ENCODE results near the gene GPN2. TPM values are rescaled to one million over a fixed set of nuclear protein-coding genes. Genes with fewer than 3 reads are reported as not detected.

Gene GPN2
- total and polyA plus RNA-seq, 5 donors from 2014 or later = 12.1 to 45.5 (median 21.9) TPM

- peaks cover 2% of the 10 kb centered on the region for H3K36me3 ChIP-seq (ENCODE audit: control insufficient read depth, insufficient read depth, low read length)
- H3K27me3 ChIP-seq (ENCODE audit: control insufficient read depth, insufficient read depth, low read length) = no peaks in the 10 kb centered on the region
- ATAC-seq (ENCODE audit: low read depth in 2 of 2) (peak; percentile 90 to 91), DNase-seq (peak; percentile 64 to 75 (median 68))
- H3K27me3 Mint-ChIP-seq = no peaks in the 10 kb centered on the region
- H3K4me1 Mint-ChIP-seq = peaks cover 15 to 69% (median 38%) of the 10 kb centered on the region in 4 donors
- no peaks in the 10 kb centered on the region for H3K9me3 Mint-ChIP-seq
- H3K4me3 ChIP-seq (ENCODE audit: low read depth, low read length) = peak within 1 kb of the TSS; percentile 78
- H3K27ac ChIP-seq (ENCODE audit: insufficient read depth, low read length, poor library complexity, severe bottlenecking) = peak within 1 kb of the TSS; percentile 99
- peak within 1 kb of the TSS; percentile 94 to 97 (median 96) for H3K4me3 Mint-ChIP-seq
- H3K4me1 ChIP-seq (ENCODE audit: control insufficient read depth, insufficient read depth, low read length, poor library complexity, severe bottlenecking) = peaks cover 58% of the 10 kb centered on the region
- peaks cover 9% of the 10 kb centered on the region for H3K36me3 Mint-ChIP-seq
- H3K9me3 ChIP-seq (ENCODE audit: control insufficient read depth in 2 of 2, low read length in 2 of 2) = no peaks in the 10 kb centered on the region
- peak within 1 kb of the TSS; percentile 99 to 100 (median 99) for H3K27ac Mint-ChIP-seq
Observed at GRCh38 chr1:26826261-26827105, 63.6 kb downstream of the GPN2 start, which contains the start of gene ZDHHC18. Gene ZDHHC18 (plus strand): TSS chr1:26826688. CDS start chr1:26826805, 117 bp downstream.

Other genes starting within 250 kb of the GPN2 start
- gene ARID1A, start 194.3 kb downstream of the GPN2 start, total RNA-seq = 139 TPM
- gene ARID1A, start 194.3 kb downstream of the GPN2 start, polyA plus RNA-seq = 10 to 100 TPM in 3 of 4 donors, 1 to 10 TPM in 1; 9.5 to 13.4 (median 13.0) TPM
- gene PIGV, start 102.3 kb downstream of the GPN2 start, total RNA-seq = 8.6 TPM
- 10 to 100 TPM in 2 of 4 donors, 1 to 10 TPM in 2; 8.3 to 13.2 (median 9.8) TPM for gene PIGV, start 102.3 kb downstream of the GPN2 start, polyA plus RNA-seq
- 73.6 TPM for gene ZDHHC18, start 63.6 kb downstream of the GPN2 start, total RNA-seq
- 10 to 100 TPM in 2 of 4 donors, 1 to 10 TPM in 2; 4.4 to 14.8 (median 10.3) TPM for gene ZDHHC18, start 63.6 kb downstream of the GPN2 start, polyA plus RNA-seq
- gene SFN, start 27.1 kb downstream of the GPN2 start, total RNA-seq = 1.3 TPM
- gene SFN, start 27.1 kb downstream of the GPN2 start, polyA plus RNA-seq = not detected
- 26.7 TPM for gene GPATCH3, start 10.2 kb upstream of the GPN2 start, total RNA-seq
- 10 to 100 TPM; 14.0 to 19.0 (median 17.6) TPM for gene GPATCH3, start 10.2 kb upstream of the GPN2 start, polyA plus RNA-seq
- gene NR0B2, start 23.7 kb upstream of the GPN2 start, total RNA-seq = not detected
- gene NR0B2, start 23.7 kb upstream of the GPN2 start, polyA plus RNA-seq = not detected
- 41.2 TPM for gene NUDC, start 31.5 kb upstream of the GPN2 start, total RNA-seq
- gene NUDC, start 31.5 kb upstream of the GPN2 start, polyA plus RNA-seq = 10 to 100 TPM; 75.0 to 93.4 (median 84.8) TPM
- 0.54 TPM for gene KDF1, start 70.2 kb upstream of the GPN2 start, total RNA-seq
- 1 to 10 TPM in 3 of 4 donors, under 1 TPM in 1; 0.91 to 3.9 (median 3.2) TPM for gene KDF1, start 70.2 kb upstream of the GPN2 start, polyA plus RNA-seq
- gene TRNP1, start 103.4 kb upstream of the GPN2 start, total RNA-seq = not detected
- gene TRNP1, start 103.4 kb upstream of the GPN2 start, polyA plus RNA-seq = not detected
- gene TENT5B, start 122.6 kb upstream of the GPN2 start, total RNA-seq = not detected
- not detected for gene TENT5B, start 122.6 kb upstream of the GPN2 start, polyA plus RNA-seq

All from CD4-positive, CD25-positive, alpha-beta regulatory T cell (primary cell).